Endothelial cell of umbilical vein (primary cell): Measurements from ENCODE around the gene MARVELD1. TPM values are rescaled to one million over a fixed set of nuclear protein-coding genes. Genes with fewer than 3 reads are reported as not detected.

Source experiments
- BruUV-seq: library from RNA; stranded (reverse); fragments of 400-500 nt; replicated peaks from 2 replicates; lab custom pipeline; 2021; lab: Mats Ljungman, UMichigan
- CTCF ChIA-PET: fragments of 300-600, 350-600 bp; sonication (Branson Sonifier 250); formaldehyde crosslinking; loops from one replicate; lab custom pipeline; 2021; ENCODE audit warnings: antibody characterized with exemption, inconsistent platforms; lab: Charles Lee
- POLR2A ChIA-PET: fragments of 300-600, 350-600 bp; sonication (Branson Sonifier 250); formaldehyde crosslinking; loops from one replicate; lab custom pipeline; 2021; ENCODE audit warnings: antibody characterized with exemption, inconsistent platforms; lab: Charles Lee
- DNase-seq: peaks from one replicate; pipeline ENCODE4 v3.0.0-alpha.2; 2011; ENCODE audit warnings: low read depth, low spot score
- FAIRE-seq: peaks from 2 replicates; lab custom pipeline; 2011; peaks lifted over from hg19 to GRCh38; lab: Jason Lieb, UNC
- H2AFZ ChIP-seq: 2 replicates; pipeline ENCODE4 v1.6.0; 2012; ENCODE audit warnings: low read depth, low read length, control low read depth, inconsistent platforms
- H3K27ac ChIP-seq: 2 replicates; pipeline ENCODE4 v1.5.1; 2011; ENCODE audit warnings: low read depth, mild to moderate bottlenecking, control low read depth, low read length, moderate library complexity; ENCODE audit not compliant: insufficient read depth
- H3K27me3 ChIP-seq, 2 experiments: 2 replicates each; pipeline versions ENCODE4 v1.6.0 to v1.6.1; 2011; ENCODE audit warnings: low read length in 2 of 2, mixed read lengths in 1 of 2; ENCODE audit not compliant: control insufficient read depth in 2 of 2, insufficient read depth in 2 of 2
- H3K36me3 ChIP-seq, 2 experiments: 2 replicates in 1 of 2; 3 replicates in 1 of 2; pipeline ENCODE4 v1.5.1; 2011; ENCODE audit warnings: low read length in 2 of 2, mild to moderate bottlenecking in 1 of 2, moderate library complexity in 1 of 2; ENCODE audit not compliant: control insufficient read depth in 2 of 2, insufficient read depth in 2 of 2; ENCODE audit errors: extremely low read depth in 1 of 2
- H3K4me1 ChIP-seq: 3 replicates; pipeline ENCODE4 v1.5.1; 2011; ENCODE audit warnings: mild to moderate bottlenecking, low read length; ENCODE audit not compliant: control insufficient read depth, insufficient read depth; ENCODE audit errors: extremely low read depth
- H3K4me2 ChIP-seq: 2 replicates; pipeline ENCODE4 v1.6.1; 2011; ENCODE audit warnings: low read length, control low read depth, mixed read lengths; ENCODE audit not compliant: insufficient read depth
- H3K4me3 ChIP-seq, 3 experiments: fragments of 200-600 bp in 1 of 3; sonication (generic), shearing (Covaris generic) in 1 of 3; replicated peaks in 1 of 3; 2 replicates each; pipeline ENCODE4 v1.5.1; 2011 to 2016; ENCODE audit warnings: control low read depth in 3 of 3, low read length in 3 of 3, mild to moderate bottlenecking in 2 of 3, inconsistent platforms in 1 of 3, low read depth in 1 of 3, moderate library complexity in 1 of 3; ENCODE audit not compliant: insufficient read depth in 1 of 3
- H3K79me2 ChIP-seq: 2 replicates; pipeline ENCODE4 v1.6.0; 2012; ENCODE audit warnings: low read length, inconsistent platforms; ENCODE audit not compliant: control insufficient read depth, insufficient read depth
- H3K9ac ChIP-seq: replicated peaks from 2 replicates; pipeline ENCODE3; 2011; ENCODE audit warnings: low read length, control low read depth; ENCODE audit not compliant: insufficient read depth; ENCODE audit errors: extremely low read depth
- H3K9me1 ChIP-seq: replicated peaks from 3 replicates; pipeline ENCODE4 v1.6.0; 2011; ENCODE audit warnings: mild to moderate bottlenecking, low read length; ENCODE audit not compliant: control insufficient read depth, insufficient read depth; ENCODE audit errors: extremely low read depth
- H3K9me3 ChIP-seq: replicated peaks from 2 replicates; pipeline ENCODE4 v1.5.1; 2012; ENCODE audit warnings: low read length, inconsistent platforms; ENCODE audit not compliant: control insufficient read depth, insufficient read depth
- H4K20me1 ChIP-seq: replicated peaks from 2 replicates; pipeline ENCODE3; 2011; ENCODE audit warnings: mild to moderate bottlenecking, low read length; ENCODE audit not compliant: control insufficient read depth, insufficient read depth; ENCODE audit errors: extremely low read depth
- CTCF ChIP-seq, 2 donors: IDR thresholded peaks; 1 replicate in 1 of 2; 2 replicates in 1 of 2; pipeline ENCODE4 v1.5.1; 2011; ENCODE audit warnings: low read length in 2 of 2, mild to moderate bottlenecking in 2 of 2, moderate library complexity in 2 of 2, control low read depth in 1 of 2, inconsistent platforms in 1 of 2, low read depth in 1 of 2; ENCODE audit not compliant: insufficient read depth in 1 of 2; ENCODE audit errors: extremely low read depth in 1 of 2
- EZH2 ChIP-seq: IDR thresholded peaks from 2 replicates; pipeline ENCODE4 v1.6.1; 2012; ENCODE audit warnings: borderline replicate concordance, low read depth, mild to moderate bottlenecking, moderate library complexity, low read length, inconsistent platforms; ENCODE audit not compliant: severe bottlenecking
- FOS ChIP-seq: IDR thresholded peaks from 2 replicates; pipeline ENCODE4 v1.6.1; 2011; ENCODE audit warnings: mild to moderate bottlenecking, low read length, moderate library complexity, borderline replicate concordance; ENCODE audit not compliant: insufficient read depth
- GATA2 ChIP-seq: IDR thresholded peaks from 2 replicates; pipeline ENCODE4 v1.7.0; 2011; ENCODE audit warnings: low read depth, mild to moderate bottlenecking, moderate library complexity, mixed read lengths, low read length; ENCODE audit not compliant: insufficient read length, insufficient read depth
- MAX ChIP-seq: IDR thresholded peaks from 2 replicates; pipeline ENCODE4 v1.6.1; 2011; ENCODE audit not compliant: insufficient read depth, insufficient read length
- dilution Hi-C: fragments of 300-500 bp; cut with MboI; formaldehyde crosslinking; loops from one replicate; pipeline ENCODE4 v1.15.0; 2019; ENCODE audit warnings: low sequenced_read_pairs; ENCODE audit not compliant: extremely low pct_ligation_motif_present
- intact Hi-C: fragments of 100-400 bp; cut with micrococcal nuclease; formaldehyde crosslinking; loops from one replicate; pipeline ENCODE4 v1.10.0; 2022
- polyA plus RNA-seq, 4 experiments: library from polyadenylated mRNA; depleted of rRNA in 3 of 4; stranded (reverse) in 3 of 4; unstranded in 1 of 4; fragments of >200 nt; gene quantifications; 2 replicates each; pipeline versions ENCODE4 v1.2.1 to v1.2.3, GENCODE V29; 2011 to 2012; ENCODE audit warnings: missing spikeins in 1 of 4
- total RNA-seq: library from RNA; stranded (reverse); gene quantifications from 2 replicates; pipeline ENCODE4 v1.2.3, GENCODE V29; 2021

The MARVELD1 gene
- total and polyA plus RNA-seq, 2 donors (not counting 3 experiments of a cell fraction or from before 2014, with no cell fraction given) = 67.3 to 78.3 TPM

GRCh38 chr10:97747573-97747972 lies 34.0 kb downstream of the MARVELD1 start:
- ChIA-PET CTCF (interaction anchor here (1.0 to 1.1 kb wide), 3 partner anchors 12 to 294 kb away, joined by 3 to 7 read pairs (median 3); no protein-coding TSS in a partner anchor), POLR2A (no interaction called here)
- no TSS peak for BruUV-seq
- Histone ChIP-seq H3K9me1 (no peaks in the 10 kb centered on the region), H3K9ac (no peak overlapping the region), H3K27me3 (no peaks in the 10 kb centered on the region), H3K27ac (no peak overlapping the region), H3K36me3 (peaks cover 8 to 45% of the 10 kb centered on the region in 2 experiments), H3K4me3 (no peak overlapping the region), H3K4me1 (no peaks in the 10 kb centered on the region), H4K20me1 (peaks cover 2% of the 10 kb centered on the region), H2AFZ (no peak overlapping the region), H3K79me2 (peaks cover 1% of the 10 kb centered on the region), H3K4me2 (no peak overlapping the region), H3K9me3 (no peaks in the 10 kb centered on the region)
- dilution Hi-C loops (no loop called here), intact Hi-C loops (no loop called here)
- TF ChIP-seq MAX = no peak
- no peak for TF ChIP-seq CTCF (IDR thresholded peaks at IDR 0.05; ENCODE audit: extremely low read depth in 1 of 2, insufficient read depth in 1 of 2, low read depth in 1 of 2, low read length in 2 of 2)
- TF ChIP-seq EZH2 = no peak
- no peak for TF ChIP-seq FOS
- TF ChIP-seq GATA2 = no peak
- DNase-seq (no peak), FAIRE-seq (no peak)
